HEK293 (cell line): Measurements from ENCODE around the gene CD79A.
A peak's percentile ranks its signal among the peaks of the same experiment; 100 is the strongest.

Experiments
- CTCF ChIA-PET: fragments of 350-600 bp; formaldehyde crosslinking; extraction: SDS; loops from one replicate; lab custom pipeline; 2021; ENCODE audit warnings: antibody characterized with exemption; lab: Yijun Ruan, JAX
- POLR2A ChIA-PET: fragments of 300-600 bp; formaldehyde crosslinking; extraction: SDS; loops from one replicate; lab custom pipeline; 2020; ENCODE audit warnings: antibody characterized with exemption, inconsistent platforms; lab: Yijun Ruan, JAX
- H3K27ac ChIP-seq: fragments of 200-500 bp; sonication (Bioruptor generic); 2 replicates; pipeline ENCODE4 v1.5.1; 2014; ENCODE audit warnings: low read depth, low read length, control low read depth, inconsistent platforms; ENCODE audit errors: extremely low read depth
- H3K36me3 ChIP-seq, 2 experiments: fragments of 200-500 bp in 1 of 2; sonication (Bioruptor generic) in 1 of 2; 1 replicate in 1 of 2; 2 replicates in 1 of 2; pipeline ENCODE4 v1.5.1; 2014 to 2017; ENCODE audit warnings: inconsistent platforms in 2 of 2, low read length in 2 of 2; ENCODE audit not compliant: control insufficient read depth in 2 of 2, insufficient read depth in 1 of 2
- H3K4me1 ChIP-seq: fragments of 200-500 bp; sonication (Bioruptor generic); 2 replicates; pipeline ENCODE4 v1.5.1; 2014; ENCODE audit warnings: mild to moderate bottlenecking, low read length, inconsistent platforms; ENCODE audit not compliant: control insufficient read depth, insufficient read depth
- H3K4me3 ChIP-seq: 2 replicates; pipeline ENCODE4 v1.5.1; 2011; ENCODE audit warnings: low read depth, mild to moderate bottlenecking, control low read depth, low read length, moderate library complexity
- H3K9me3 ChIP-seq: fragments of 200-500 bp; sonication (Bioruptor generic); 2 replicates; pipeline ENCODE4 v1.5.1; 2014; ENCODE audit warnings: low read depth, low read length, inconsistent platforms; ENCODE audit not compliant: control insufficient read depth, insufficient read depth
- EGR2 ChIP-seq: fragments of 450-650 bp; formaldehyde crosslinking; IDR thresholded peaks from 2 replicates; pipeline ENCODE4 v1.5.1; 2016; ENCODE audit warnings: low read depth, missing biosample characterization, missing genetic modification characterization
- RBAK ChIP-seq: fragments of 450-650 bp; formaldehyde crosslinking; IDR thresholded peaks from 2 replicates; pipeline ENCODE4 v1.5.1; 2016; ENCODE audit warnings: missing biosample characterization, missing genetic modification characterization
- SCRT2 ChIP-seq: fragments of 450-650 bp; formaldehyde crosslinking; IDR thresholded peaks from 2 replicates; pipeline ENCODE4 v1.5.1; 2016; ENCODE audit warnings: missing biosample characterization, missing genetic modification characterization
- ZBTB48 ChIP-seq: fragments of 450-650 bp; formaldehyde crosslinking; IDR thresholded peaks from 2 replicates; pipeline ENCODE4 v1.5.1; 2016; ENCODE audit warnings: missing biosample characterization, missing genetic modification characterization
- ZFHX2 ChIP-seq: fragments of 450-650 bp; formaldehyde crosslinking; conservative IDR thresholded peaks from 2 replicates; pipeline ENCODE4 v1.5.1; 2016; ENCODE audit warnings: missing biosample characterization, missing genetic modification characterization
- ZFP37 ChIP-seq: fragments of 450-650 bp; formaldehyde crosslinking; IDR thresholded peaks from 2 replicates; pipeline ENCODE4 v1.5.1; 2016; ENCODE audit warnings: missing biosample characterization, missing genetic modification characterization
- ZNF132 ChIP-seq: fragments of 450-650 bp; formaldehyde crosslinking; IDR thresholded peaks from 2 replicates; pipeline ENCODE4 v1.5.1; 2017; ENCODE audit warnings: missing biosample characterization, missing genetic modification characterization, borderline replicate concordance
- ZNF148 ChIP-seq: fragments of 450-650 bp; formaldehyde crosslinking; IDR thresholded peaks from 2 replicates; pipeline ENCODE4 v1.5.0; 2017; ENCODE audit warnings: missing biosample characterization, missing genetic modification characterization, borderline replicate concordance
- ZNF18 ChIP-seq: fragments of 450-650 bp; formaldehyde crosslinking; IDR thresholded peaks from 2 replicates; pipeline ENCODE4 v1.5.1; 2016; ENCODE audit warnings: missing biosample characterization, missing genetic modification characterization
- ZNF202 ChIP-seq: fragments of 450-650 bp; formaldehyde crosslinking; IDR thresholded peaks from 2 replicates; pipeline ENCODE4 v1.5.1; 2016; ENCODE audit warnings: missing biosample characterization, missing genetic modification characterization, borderline replicate concordance
- ZNF248 ChIP-seq: fragments of 450-650 bp; formaldehyde crosslinking; IDR thresholded peaks from 2 replicates; pipeline ENCODE4 v1.5.1; 2017; ENCODE audit warnings: missing biosample characterization, missing genetic modification characterization
- ZNF274 ChIP-seq, 2 experiments: fragments of 200-500 bp in 1 of 2; fragments of 450-650 bp in 1 of 2; sonication (Bioruptor generic) in 1 of 2; formaldehyde crosslinking in 1 of 2; IDR thresholded peaks; 2 replicates each; pipeline versions ENCODE4 v1.5.1 to v1.6.1; 2014 to 2016; ENCODE audit warnings: borderline replicate concordance in 1 of 2, inconsistent platforms in 1 of 2, low read length in 1 of 2, missing biosample characterization in 1 of 2, missing genetic modification characterization in 1 of 2
- ZNF280C ChIP-seq: fragments of 450-650 bp; formaldehyde crosslinking; IDR thresholded peaks from 2 replicates; pipeline ENCODE4 v1.5.1; 2016; ENCODE audit warnings: missing biosample characterization, missing genetic modification characterization
- ZNF423 ChIP-seq: fragments of 450-650 bp; formaldehyde crosslinking; IDR thresholded peaks from 2 replicates; pipeline ENCODE4 v1.5.1; 2016; ENCODE audit warnings: missing biosample characterization, missing genetic modification characterization
- ZNF488 ChIP-seq: fragments of 450-650 bp; formaldehyde crosslinking; IDR thresholded peaks from 2 replicates; pipeline ENCODE4 v1.5.1; 2016; ENCODE audit warnings: missing biosample characterization, missing genetic modification characterization
- ZNF530 ChIP-seq: fragments of 450-650 bp; formaldehyde crosslinking; IDR thresholded peaks from 2 replicates; pipeline ENCODE4 v1.5.1; 2016; ENCODE audit warnings: low read depth, missing biosample characterization, missing genetic modification characterization
- ZNF560 ChIP-seq: fragments of 450-650 bp; formaldehyde crosslinking; IDR thresholded peaks from 2 replicates; pipeline ENCODE4 v1.5.1; 2017; ENCODE audit warnings: missing biosample characterization, missing genetic modification characterization, borderline replicate concordance
- ZNF639 ChIP-seq: fragments of 450-650 bp; formaldehyde crosslinking; IDR thresholded peaks from 2 replicates; pipeline ENCODE4 v1.5.1; 2016; ENCODE audit warnings: missing biosample characterization, missing genetic modification characterization
- ZNF692 ChIP-seq: fragments of 450-650 bp; formaldehyde crosslinking; IDR thresholded peaks from 2 replicates; pipeline ENCODE4 v1.5.1; 2016; ENCODE audit warnings: missing biosample characterization, missing genetic modification characterization
- ZSCAN4 ChIP-seq: fragments of 450-650 bp; formaldehyde crosslinking; IDR thresholded peaks from 2 replicates; pipeline ENCODE4 v1.5.1; 2017; ENCODE audit warnings: missing biosample characterization, missing genetic modification characterization

The CD79A gene

GRCh38 chr19:41917676-41918075 is 40.6 kb downstream of the CD79A start:
- TF ChIP-seq SCRT2 (peak; percentile 59), ZNF248 (tag by site-specific recombination) (no peak), ZBTB48 (tag by site-specific recombination) (no peak), ZFHX2 (tag by site-specific recombination) (peak; percentile 57), ZNF280C (no peak), EGR2 (tag by site-specific recombination) (peak; percentile 19; the same call in 1 of the 2 replicates), ZFP37 (tag by site-specific recombination) (no peak), ZNF423 (tag by site-specific recombination) (no peak)
- TF ChIP-seq, all 188 proteins: peak for 3
- ChIA-PET CTCF (no interaction called here), POLR2A (interaction anchor here (0.6 kb wide), 1 partner anchor 246 kb away, joined by 3 read pairs; no protein-coding TSS in a partner anchor)
- Histone ChIP-seq H3K4me1 (no peaks in the 10 kb centered on the region), H3K36me3 (no peaks in the 10 kb centered on the region), H3K9me3 (no peaks in the 10 kb centered on the region), H3K4me3 (no peak overlapping the region), H3K27ac (no peak overlapping the region)

- POLR2A ChIA-PET = no interaction called here
- CTCF ChIA-PET = no interaction called here
- Histone ChIP-seq H3K9me3 (no peaks in the 10 kb centered on the region), H3K36me3 (no peaks in the 10 kb centered on the region), H3K4me3 (no peak overlapping the region), H3K27ac (no peak overlapping the region), H3K4me1 (no peaks in the 10 kb centered on the region)
- TF ChIP-seq RBAK (tag by site-specific recombination) (0 out of 2 replicates have a peak, but pooled peaks have one; percentile 19), ZNF202 (tag by site-specific recombination) (no peak), ZNF639 (tag by site-specific recombination) (no peak), ZNF560 (tag by site-specific recombination) (no peak), ZNF530 (tag by site-specific recombination) (no peak), ZNF148 (tag by site-specific recombination) (0 out of 2 replicates have a peak, but pooled peaks have one; percentile 53), ZNF692 (tag by site-specific recombination) (no peak), ZSCAN4 (tag by site-specific recombination) (peak; percentile 8; the same call in 1 of the 2 replicates), ZNF132 (no peak), ZNF274 (IDR thresholded peaks at IDR 0.05; ENCODE audit: low read length) (no peak), ZNF274 (tag by site-specific recombination; IDR thresholded peaks at IDR 0.05; ENCODE audit: borderline replicate concordance) (peak; percentile 9; the same call in 1 of the 2 replicates), ZNF18 (tag by site-specific recombination) (0 out of 2 replicates have a peak, but pooled peaks have one; percentile 9), ZFHX2 (tag by site-specific recombination) (peak; percentile 7; the same call in 1 of the 2 replicates), ZNF488 (tag by site-specific recombination) (0 out of 2 replicates have a peak, but pooled peaks have one; percentile 21), EGR2 (tag by site-specific recombination) (0 out of 2 replicates have a peak, but pooled peaks have one; percentile 12)
Measured at GRCh38 chr19:41918095-41918494, 41.0 kb downstream of the CD79A start.
